GM18517 (cell line): ENCODE measurements around the gene COL5A1.
"Not testable (repeated sequence)": the region's sequence is repeated elsewhere in the genome, so short reads cannot be mapped to it uniquely, and the experiment has no call there.

Source experiments
- ATAC-seq: cut with Tn5 transposase; IDR thresholded peaks from one replicate; pipeline ENCODE4 v1.9.1; 2021; ENCODE audit warnings: mild to moderate bottlenecking, moderate library complexity; ENCODE audit not compliant: unreplicated experiment

COL5A1 gene

DNA sequence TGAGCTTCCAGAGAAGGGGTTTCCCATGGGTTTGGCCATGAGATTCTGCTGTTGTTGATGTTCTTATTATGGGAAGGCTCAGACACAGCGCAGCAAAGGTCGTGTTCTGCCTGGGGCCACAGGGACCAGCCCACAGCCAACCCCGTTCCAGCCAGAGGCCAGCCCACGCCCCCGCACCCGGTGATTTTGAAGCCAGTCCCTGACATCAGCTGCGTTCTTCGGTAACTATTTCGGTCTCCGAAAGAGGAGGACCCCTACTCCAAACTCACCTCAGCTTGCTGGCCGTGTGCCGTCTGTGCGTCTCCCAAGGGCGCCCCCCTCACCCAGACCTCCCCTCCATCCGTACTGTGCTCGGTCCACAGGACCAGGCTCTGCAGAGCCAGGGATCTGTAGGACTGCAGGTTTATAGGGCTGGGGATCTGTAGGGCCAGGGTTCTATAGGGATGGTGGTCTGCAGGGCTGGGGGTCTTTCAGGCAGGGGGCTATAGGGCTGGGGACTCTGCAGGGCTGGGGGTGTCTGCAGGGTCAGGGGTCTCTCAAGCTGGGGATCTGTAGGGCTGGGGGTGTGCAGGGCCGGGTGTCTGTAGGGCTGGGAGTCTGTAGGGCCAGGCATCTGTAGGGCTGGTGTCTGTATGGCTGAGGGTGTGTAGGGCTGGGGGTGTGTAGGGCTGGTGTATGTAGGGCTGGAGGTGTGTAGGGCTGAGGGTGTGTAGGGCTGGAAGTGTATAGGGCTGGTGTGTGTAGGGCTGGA lies 11.8 kb downstream of the COL5A1 start:
- no peak for ATAC-seq

DNA sequence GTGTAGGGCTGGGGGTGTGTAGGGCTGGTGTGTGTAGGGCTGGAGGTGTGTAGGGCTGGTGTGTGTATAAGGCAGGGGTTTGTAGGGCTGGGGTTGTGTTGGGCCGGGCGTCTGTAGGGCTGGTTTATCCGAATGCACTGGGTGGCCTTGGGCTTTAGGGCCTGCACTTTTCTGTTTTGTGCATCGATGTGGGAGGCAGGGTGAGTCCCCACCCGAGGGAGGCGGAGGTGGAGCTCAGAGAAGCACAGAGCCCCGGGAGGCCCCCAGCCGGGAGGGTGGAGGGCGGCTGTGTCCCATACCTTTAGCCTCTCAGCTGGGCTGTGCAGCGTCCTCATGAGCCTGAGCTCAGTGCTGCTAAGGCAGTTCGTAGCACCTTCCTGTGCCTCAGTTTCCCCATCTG lies 13.5 kb downstream of the COL5A1 start:
- no peak for ATAC-seq

DNA sequence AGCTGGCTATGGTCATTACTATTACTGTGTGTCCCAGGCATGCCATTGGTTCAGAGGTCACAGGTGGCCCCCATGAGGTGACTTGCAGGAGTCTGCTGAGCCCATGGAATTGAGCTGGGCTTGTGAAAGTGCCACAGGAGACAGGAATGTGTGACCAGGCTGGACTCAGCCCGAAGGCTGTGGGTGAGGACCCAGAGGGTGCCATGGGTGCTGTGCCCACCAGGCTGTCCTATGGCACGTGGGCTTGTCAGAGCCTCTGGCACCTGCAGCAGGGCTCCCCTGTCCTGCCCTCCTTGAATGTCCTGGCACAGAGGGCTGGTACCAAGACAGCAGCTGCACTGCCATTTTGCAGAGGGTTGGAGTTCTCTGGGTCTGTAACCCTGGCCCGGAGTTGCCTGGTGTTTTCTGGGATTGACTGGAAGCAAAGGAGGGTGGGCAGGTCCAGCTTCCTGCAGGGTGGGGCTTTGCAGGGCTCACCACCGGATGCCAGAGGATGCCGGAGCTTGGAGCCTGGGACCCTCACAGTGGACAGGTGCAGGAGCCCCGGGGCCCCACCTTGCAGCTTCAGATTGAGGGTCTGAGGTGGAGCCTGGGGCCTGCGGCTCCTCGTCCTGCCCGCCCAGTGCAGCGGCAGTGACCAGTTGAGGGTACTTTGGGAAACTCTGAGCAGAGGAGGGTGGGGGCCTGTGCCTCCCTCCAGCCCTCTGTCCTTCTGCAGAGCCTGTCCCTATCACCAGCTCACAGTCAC lies 14.2 kb downstream of the COL5A1 start:
- ATAC-seq = no peak

DNA sequence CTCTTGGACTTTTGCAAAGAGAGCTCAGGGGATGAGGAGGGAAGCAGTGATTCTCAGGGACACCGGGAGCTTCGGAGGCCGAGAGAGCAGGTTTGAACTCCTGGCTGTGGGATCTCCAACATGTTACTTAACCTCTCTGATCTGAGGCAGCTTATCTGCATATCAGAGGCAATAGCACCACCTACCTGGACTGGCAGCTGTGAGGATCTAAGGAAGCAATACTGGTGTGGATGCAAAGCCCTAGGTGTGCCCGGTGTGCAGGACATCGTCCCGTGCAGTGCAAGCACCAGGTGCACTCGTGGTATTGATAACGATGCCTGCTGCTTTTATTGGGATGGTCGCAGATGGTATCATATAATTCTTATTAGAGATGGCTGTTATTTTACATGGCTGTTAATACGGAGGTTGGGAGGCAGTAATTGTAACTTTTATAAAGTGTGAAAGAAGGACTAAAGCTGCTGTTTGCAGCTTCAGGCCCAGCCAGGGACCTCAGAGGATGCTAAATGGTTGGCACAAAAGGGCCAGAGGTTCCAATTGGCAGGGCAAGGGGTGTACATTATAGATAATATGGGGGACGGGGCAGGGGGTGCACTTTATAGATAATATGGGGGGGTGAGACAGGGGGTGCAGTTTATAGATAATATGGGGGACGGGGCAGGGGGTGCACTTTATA lies 14.9 kb downstream of the COL5A1 start:
- ATAC-seq = no peak

DNA sequence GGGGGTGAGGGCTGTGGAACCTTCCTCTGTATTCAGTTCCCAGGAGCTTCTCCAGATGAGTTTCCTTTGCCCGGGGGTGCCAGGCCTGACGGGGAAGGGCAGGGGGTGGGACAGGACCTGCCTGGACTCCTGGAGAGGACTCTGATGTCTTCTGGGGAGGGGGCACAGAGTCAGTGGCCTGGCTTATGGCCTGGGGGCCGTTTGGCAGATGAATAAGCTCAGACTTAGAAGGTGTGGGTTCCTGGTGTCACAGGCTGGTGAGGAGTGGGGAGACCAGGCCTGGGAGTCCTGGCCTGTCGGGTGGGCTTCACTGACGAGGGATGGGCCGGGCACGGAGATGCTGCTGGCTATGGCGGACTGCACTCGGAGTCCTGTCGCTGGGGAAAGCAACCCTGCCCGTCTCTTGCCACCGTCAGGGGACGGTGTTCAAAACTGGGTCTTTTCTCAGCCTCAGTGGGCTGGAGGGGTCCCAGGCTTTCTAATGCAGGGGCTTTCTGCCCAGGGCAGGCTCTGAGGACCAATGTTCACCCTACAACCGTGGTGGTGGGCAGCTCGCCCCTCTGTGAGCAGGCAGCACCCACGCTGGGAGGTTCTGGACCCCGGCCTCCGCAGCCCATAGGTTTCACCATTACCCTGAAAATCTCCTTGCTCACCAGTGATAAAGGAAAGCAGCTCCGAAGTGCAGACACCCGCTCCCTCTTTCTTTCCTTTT lies 16.2 kb downstream of the COL5A1 start:
- ATAC-seq = no peak

DNA sequence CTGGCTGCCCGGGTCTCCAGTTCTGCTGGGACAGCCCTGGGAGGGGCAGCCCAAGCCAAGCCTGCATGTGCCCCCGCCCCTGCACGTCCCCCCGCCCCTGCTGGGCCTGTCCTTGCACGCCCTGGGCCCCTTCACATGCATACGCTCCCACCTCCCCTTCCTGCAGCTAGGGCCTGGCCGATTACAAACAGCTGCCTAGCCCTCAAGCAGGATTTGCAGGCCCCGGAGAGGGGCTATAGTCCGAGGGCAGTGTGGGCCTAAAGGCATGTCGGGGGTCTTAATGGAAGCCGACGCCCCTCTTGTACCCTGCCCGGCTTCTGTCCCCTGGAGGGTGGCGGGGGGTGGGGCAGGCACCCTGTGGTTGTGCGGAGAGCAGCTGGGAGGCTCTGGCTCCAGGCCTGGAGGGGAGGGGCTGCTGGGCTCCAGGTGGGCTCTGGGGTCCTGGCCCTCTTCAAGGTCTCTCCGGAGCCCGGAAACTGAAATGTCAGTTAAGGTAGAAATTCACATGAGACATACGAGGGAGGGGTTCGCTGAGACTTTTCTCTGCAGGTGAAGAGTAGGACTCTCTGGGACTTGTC lies 16.9 kb downstream of the COL5A1 start:
- ATAC-seq = no peak

DNA sequence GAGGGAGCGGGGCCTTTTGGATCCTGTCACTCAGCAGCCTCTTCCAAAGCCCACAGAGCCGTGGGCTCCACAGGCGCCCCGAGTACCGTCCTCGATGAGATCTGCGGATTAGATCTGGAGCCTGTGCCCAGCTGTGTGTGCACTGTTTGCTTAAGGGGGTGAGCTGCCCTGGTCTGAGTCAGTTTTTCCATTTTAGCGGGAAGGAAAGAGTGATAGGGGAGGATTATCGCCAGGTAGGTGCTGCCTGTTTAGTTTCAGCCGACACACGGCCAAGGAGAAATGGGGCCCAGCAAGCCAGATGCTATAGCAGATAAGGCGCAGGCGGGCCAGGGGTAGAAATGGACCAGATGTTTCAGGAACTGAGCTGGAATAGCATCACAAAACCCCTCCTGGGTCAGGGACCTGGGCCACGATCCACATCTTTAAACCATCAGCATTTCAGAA lies 18.1 kb downstream of the COL5A1 start:
- ATAC-seq = no peak

DNA sequence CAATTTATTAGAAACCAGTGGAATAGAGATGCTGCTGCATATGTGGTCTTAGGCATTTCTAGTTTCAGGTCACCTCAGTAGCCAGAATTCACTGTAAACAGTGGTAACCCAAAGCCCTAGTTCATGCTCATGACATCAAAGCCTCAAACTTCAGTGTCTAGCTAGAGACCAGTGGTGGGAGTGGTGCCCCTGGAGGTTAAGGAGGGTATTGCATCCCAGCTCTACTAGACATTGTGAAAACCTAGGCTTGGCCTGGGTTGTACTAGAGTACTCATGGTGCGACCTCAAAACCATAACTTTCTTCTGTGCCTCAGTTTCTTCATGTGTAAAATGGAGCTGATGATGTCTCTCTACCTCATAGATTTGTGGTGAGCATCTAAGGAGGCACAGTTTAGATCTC lies 18.8 kb downstream of the COL5A1 start:
- ATAC-seq = no peak

DNA sequence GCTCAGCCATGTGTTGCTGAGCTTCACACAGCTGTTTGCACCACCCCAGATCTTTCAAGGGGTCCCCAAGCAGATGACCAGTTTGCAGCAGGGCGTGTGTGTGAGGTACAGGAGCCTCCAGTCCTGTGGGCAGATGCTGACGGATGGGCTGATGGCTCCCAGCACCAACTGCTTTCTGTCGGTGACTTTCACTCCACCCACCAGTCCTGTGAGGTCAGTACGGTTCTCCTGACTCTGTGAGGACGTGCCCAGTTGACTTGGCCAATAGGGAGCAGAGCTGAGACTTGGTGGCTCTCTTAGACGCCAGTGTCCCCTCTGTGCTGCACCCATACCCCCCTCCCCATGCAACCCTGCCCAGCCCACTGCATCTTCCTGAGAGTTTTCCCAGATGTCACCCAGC lies 19.7 kb downstream of the COL5A1 start:
- no peak for ATAC-seq

DNA sequence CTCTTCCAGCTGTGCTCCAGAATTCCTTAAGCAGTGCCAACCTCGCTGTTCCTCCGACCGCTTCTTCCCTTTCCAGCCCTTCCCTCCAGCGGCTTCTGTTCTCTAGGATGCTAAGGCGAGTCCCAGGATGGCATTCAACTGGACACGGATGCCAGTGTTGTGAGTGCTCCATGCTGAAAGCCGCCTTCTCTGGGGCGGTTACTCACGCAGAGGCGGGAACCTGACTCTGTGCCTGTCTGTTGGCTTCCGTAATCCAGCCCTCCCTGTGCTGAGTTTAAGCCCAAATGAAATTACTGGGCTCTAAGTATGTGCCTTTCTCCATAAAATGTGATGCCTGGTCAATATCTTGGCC lies 20.2 kb downstream of the COL5A1 start:
- no peak for ATAC-seq

DNA sequence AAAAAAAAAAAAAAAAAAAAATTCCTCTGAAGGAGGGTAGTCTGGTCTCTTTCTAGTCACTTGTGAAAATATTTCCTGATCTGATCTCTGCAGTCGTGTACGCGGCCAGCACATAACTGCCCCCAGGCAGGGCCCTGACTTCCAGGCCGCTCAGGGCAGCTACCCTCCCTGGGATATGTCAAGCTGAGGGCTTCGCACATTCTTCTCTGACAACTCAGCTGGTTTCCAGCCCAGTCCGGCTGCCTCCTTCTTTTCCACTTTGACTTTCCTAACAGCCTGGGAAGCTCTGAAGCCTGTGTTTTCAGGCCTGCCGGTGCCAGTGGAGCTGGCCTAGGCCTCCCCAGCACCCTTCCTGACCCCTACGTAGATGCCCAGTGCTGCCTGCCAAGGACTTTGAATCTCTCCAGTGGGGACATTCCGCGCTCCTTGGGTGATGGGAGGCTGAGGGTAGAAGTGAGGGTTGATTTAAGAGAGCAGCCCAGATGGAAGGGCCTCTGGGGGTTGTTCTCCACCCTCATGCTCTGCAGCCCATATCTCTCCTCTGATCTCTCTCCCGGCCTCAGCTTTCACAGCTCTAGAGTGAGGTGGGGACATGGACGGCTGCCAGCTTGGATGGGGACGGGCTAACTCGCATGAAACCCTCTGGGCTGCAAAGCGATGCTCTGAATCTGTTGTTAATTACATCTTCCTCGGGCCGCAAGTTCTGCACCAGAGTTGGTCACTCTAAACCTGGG lies 20.7 kb downstream of the COL5A1 start:
- ATAC-seq = no peak

DNA sequence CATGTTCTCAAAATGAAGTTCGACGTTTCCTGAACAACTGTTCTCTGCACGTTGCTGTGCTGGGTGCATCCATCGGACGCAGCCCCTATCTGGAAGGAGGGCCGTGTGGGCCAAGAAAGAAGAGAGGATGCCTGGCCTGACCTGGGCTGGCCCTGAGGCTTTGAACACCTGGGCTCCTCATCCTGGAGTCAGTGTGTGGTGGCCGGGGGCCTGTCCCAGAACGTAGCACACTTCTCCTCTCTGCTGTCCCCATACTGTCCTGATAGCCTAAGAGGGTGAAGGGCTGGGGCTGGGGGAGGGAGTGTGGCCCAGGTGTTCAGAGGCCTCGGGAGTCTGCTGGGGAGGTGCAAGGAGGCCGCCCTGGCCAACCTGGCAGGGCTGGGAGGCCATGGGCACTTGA lies 21.5 kb downstream of the COL5A1 start:
- ATAC-seq = no peak

DNA sequence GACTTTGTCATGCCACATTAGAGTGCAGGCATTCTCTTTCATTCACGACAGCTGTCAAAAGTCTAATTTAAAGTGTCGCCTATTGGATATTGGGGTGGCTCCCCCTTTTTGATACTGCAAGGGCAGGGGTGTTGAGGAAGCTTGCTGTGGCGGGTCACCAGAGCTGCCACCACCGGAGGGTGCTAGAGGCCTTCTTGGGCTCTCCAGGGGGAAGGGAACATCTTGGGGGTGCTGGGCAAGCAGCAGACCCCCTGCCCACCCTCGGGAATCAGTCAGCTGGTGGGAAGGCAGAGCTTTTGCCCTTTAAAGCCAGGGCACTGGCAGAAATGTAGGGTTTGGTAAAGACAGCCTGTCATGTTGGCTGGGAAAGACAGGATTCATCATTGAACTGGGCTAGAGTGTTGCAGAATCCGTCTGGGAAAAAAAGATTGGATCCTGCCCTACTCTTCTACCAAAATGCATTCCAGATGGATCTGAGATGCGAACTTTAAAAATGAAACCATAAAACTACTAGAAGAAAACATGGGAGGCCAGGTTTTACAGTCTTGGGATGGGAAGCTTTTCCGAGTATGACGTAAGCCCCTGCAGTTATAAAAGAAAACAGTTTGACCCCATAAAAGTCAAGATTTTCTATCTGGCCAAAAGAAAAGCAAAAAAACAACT lies 22.3 kb downstream of the COL5A1 start:
- no peak for ATAC-seq

DNA sequence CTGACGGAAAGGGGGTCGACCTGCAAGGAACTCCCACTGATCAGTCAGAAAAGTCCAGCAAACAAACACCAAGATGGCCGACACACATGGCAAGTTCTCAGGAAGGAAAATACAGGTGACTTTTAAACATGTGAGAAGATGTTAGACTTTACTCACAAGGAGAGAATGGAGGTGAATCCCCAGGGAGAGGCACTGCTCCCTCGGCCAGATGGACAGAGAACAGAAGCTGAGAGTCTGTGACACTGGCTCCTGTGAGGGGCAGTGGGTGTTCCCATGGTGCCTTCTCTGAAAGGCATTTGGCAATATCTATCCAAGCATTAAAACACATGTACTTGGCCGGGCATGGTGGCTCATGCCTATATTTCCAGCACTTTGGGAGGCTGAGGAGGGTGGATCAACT lies 22.8 kb downstream of the COL5A1 start:
- ATAC-seq = no peak

DNA sequence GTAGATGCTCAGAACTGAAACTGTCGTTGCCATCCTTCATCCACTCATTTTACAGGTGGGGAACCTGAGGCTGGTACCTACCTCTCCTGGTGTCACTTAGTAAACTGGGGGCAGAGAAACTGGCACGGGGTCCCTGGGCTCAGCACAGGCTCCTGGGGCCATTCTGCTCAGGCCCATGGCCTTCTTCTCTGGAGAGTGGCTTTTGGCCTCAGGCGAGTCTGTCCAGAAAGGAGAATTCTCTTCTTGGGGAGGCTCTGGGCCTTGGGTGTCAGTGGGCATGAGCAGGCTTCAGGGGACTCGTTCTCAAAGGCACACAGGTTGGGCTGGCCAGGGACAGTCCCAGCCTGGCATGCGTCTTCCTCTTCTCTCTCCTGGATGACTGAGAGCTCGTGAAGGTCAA lies 24.6 kb downstream of the COL5A1 start:
- no peak for ATAC-seq

DNA sequence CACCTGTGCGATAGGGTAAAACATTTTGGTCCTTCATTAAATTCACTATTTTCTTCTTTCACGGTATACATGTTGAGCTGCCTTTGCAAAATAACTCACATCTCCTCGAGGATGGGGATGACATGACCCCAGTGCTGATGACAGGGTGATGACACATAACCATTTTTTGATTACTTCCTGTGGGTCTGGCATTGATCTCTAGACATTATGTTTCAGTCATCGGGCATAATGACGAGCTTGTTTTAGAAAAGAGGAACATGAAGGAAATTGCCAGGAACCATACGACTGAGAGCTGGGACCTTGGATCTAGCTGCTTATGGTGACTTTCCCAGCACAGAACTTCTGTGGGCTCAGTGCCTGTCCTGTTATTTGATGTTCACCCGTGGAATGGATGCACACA lies 25.2 kb downstream of the COL5A1 start:
- no peak for ATAC-seq

DNA sequence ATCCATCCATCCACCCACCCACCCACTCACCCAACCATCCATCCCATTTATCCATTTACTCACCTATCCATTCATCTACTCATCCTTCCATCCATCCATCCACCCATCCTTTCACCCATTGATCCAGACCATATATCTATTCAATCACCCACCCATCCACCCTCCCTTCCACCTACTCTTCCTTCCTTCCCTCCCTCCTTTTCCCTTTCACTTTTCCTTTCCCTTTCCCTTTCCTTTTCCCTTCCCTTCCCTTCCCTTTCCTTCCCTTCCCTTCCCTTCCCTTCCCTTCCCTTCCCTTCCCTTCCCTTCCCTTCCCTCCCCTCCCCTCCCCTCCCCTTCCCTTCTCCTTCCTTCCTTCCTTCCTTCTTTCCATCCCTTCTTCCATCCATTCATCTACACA lies 27.4 kb downstream of the COL5A1 start:
- not testable (repeated sequence) for ATAC-seq

DNA sequence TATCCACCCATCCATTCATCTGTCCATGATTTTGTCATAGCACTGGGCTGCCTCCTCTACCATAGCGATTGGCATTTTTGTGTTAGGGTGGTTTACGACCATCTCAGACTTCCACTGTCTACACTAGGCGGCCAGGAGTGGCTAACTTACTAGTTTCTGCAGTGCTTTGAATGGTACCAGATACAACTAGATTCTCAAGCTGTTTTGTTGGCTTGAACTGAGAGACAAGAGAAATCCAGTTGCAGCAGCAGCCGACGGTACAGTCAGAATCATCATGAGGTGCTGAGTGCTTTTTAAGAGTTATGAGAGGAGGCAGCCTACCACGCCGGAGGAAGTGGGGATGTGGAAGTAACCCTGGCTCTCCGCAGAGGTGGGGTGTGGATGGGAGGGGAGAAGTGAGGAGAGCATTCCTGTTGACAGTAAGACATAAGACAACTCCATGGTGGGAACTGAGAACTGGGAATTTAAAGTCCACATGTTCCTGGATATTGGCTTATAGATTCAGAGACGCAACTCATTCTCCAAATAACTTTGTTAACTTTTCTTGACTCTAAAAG lies 27.9 kb downstream of the COL5A1 start:
- ATAC-seq = no peak

DNA sequence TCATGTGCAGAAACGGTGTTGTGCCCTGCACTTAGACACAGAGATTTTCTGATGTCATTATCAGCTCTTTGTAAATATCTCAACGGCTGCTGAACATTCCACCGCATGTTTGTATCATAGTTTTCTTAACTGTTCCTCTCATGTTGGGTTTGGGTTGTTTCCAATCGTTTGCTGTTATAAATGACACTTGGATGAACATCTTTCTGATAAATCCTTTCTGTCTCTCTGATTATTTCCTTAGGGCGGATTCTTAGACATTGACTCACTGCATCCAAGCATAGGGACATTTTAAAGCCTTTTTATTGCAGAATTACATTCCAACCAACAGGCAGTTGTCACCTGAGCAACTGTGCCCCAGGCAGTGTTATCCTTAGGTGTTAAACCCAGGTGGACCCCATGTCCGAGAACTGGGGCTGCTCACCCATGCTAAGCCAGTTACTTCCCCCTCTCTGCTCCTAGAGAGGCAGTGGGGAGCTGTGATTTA lies 28.5 kb downstream of the COL5A1 start:
- no peak for ATAC-seq
